HepG2 (cell line): Measurements from ENCODE around the gene SCAMP3. TPM values are rescaled to one million over a fixed set of nuclear protein-coding genes. Genes with fewer than 3 reads are reported as not detected.
A peak's percentile ranks its signal among the peaks of the same experiment; 100 is the strongest.

Experiments
- ARHGAP35 ChIP-seq: sonication (generic); formaldehyde crosslinking; IDR thresholded peaks from 2 replicates; pipeline ENCODE4 v1.9.0; 2022; ENCODE audit warnings: mild to moderate bottlenecking, inconsistent platforms, moderate library complexity, missing genetic modification reagents, borderline replicate concordance
- ARNTL ChIP-seq: sonication (generic); formaldehyde crosslinking; IDR thresholded peaks from 2 replicates; pipeline ENCODE4 v1.4.0; 2020; ENCODE audit warnings: mild to moderate bottlenecking, missing genetic modification reagents
- DNMT1 ChIP-seq: sonication (generic); formaldehyde crosslinking; IDR thresholded peaks from 2 replicates; pipeline ENCODE4 v1.5.1; 2020; ENCODE audit warnings: mild to moderate bottlenecking, missing genetic modification reagents
- HOXA9 ChIP-seq: sonication (generic); formaldehyde crosslinking; IDR thresholded peaks from 2 replicates; pipeline ENCODE4 v1.8.1; 2022; ENCODE audit warnings: missing genetic modification reagents, mild to moderate bottlenecking, moderate library complexity, borderline replicate concordance
- ISX ChIP-seq: sonication (generic); formaldehyde crosslinking; conservative IDR thresholded peaks from 2 replicates; pipeline ENCODE4 v1.5.0; 2020; ENCODE audit warnings: missing genetic modification reagents
- PHF21A ChIP-seq: sonication (generic); formaldehyde crosslinking; IDR thresholded peaks from 2 replicates; pipeline ENCODE4 v1.5.0; 2020; ENCODE audit warnings: mild to moderate bottlenecking, missing genetic modification reagents
- PTBP1 ChIP-seq: fragments of 200-400 bp; formaldehyde crosslinking; IDR thresholded peaks from 2 replicates; pipeline ENCODE4 v1.6.1; 2018; ENCODE audit warnings: low read length, low read depth; ENCODE audit not compliant: poor library complexity, severe bottlenecking
- SNAI1 ChIP-seq: sonication (generic); formaldehyde crosslinking; IDR thresholded peaks from 2 replicates; pipeline ENCODE4 v1.5.0; 2020; ENCODE audit warnings: mild to moderate bottlenecking, missing genetic modification reagents, borderline replicate concordance
- SP2 ChIP-seq: sonication (generic); formaldehyde crosslinking; IDR thresholded peaks from 2 replicates; pipeline ENCODE4 v1.5.1; 2020; ENCODE audit warnings: mild to moderate bottlenecking, missing genetic modification reagents
- TCF7L2 ChIP-seq: IDR thresholded peaks from 2 replicates; pipeline ENCODE4 v1.6.1; 2011; ENCODE audit warnings: mild to moderate bottlenecking, low read depth, low read length, moderate library complexity
- TERF1 ChIP-seq: sonication (generic); formaldehyde crosslinking; IDR thresholded peaks from 2 replicates; pipeline ENCODE4 v1.8.0; 2022; ENCODE audit warnings: mild to moderate bottlenecking, missing genetic modification reagents, moderate library complexity
- TRIM22 ChIP-seq: fragments of 450-650 bp; IDR thresholded peaks from 2 replicates; pipeline ENCODE4 v1.6.1; 2017
- ZNF326 ChIP-seq: sonication (generic); formaldehyde crosslinking; IDR thresholded peaks from 2 replicates; pipeline ENCODE4 v1.4.0; 2020; ENCODE audit warnings: missing genetic modification reagents, borderline replicate concordance
- ZNF331 ChIP-seq: sonication (generic); formaldehyde crosslinking; IDR thresholded peaks from 2 replicates; pipeline ENCODE4 v1.4.0; 2020; ENCODE audit warnings: missing genetic modification reagents
- ZNF430 ChIP-seq: sonication (generic); formaldehyde crosslinking; IDR thresholded peaks from 2 replicates; pipeline ENCODE4 v1.9.0; 2021; ENCODE audit warnings: mild to moderate bottlenecking, missing genetic modification reagents
- ZNF556 ChIP-seq: sonication (generic); formaldehyde crosslinking; IDR thresholded peaks from 2 replicates; pipeline ENCODE4 v1.4.0; 2020; ENCODE audit warnings: mild to moderate bottlenecking, missing genetic modification reagents, borderline replicate concordance
- ZNF557 ChIP-seq: sonication (generic); formaldehyde crosslinking; IDR thresholded peaks from 2 replicates; pipeline ENCODE4 v1.4.0; 2020; ENCODE audit warnings: missing genetic modification reagents
- ZNF720 ChIP-seq: sonication (generic); formaldehyde crosslinking; IDR thresholded peaks from 2 replicates; pipeline ENCODE4 v1.4.0; 2020; ENCODE audit warnings: missing genetic modification reagents
- ZNF747 ChIP-seq: sonication (generic); formaldehyde crosslinking; IDR thresholded peaks from 2 replicates; pipeline ENCODE4 v1.8.1; 2023; ENCODE audit warnings: missing genetic modification reagents, mild to moderate bottlenecking, borderline replicate concordance
- polyA plus RNA-seq, 8 experiments: library from polyadenylated mRNA; depleted of rRNA in 3 of 8; stranded (reverse) in 7 of 8; unstranded in 1 of 8; fragments of >200 nt; fragmentation: Illumina TruSeq in 4 of 8; extraction: Trizol in 4 of 8; gene quantifications; 2 replicates each; pipeline versions ENCODE4 v1.2.1 to v1.2.3, GENCODE V29; 2011 to 2016; ENCODE audit warnings: low read depth in 4 of 8, missing spikeins in 1 of 8, mixed read lengths in 1 of 8; ENCODE audit not compliant: insufficient read depth in 1 of 8
- total RNA-seq, 5 experiments: library from RNA; depleted of rRNA; stranded (reverse); fragments of >200 nt; fragmentation: Illumina TruSeq; extraction: Trizol; gene quantifications; 2 replicates each; pipeline ENCODE4 v1.2.3, GENCODE V29; 2016; ENCODE audit warnings: low read depth in 1 of 5
- TF ChIP-seq, protein P1 (sequence below): sonication (generic); formaldehyde crosslinking; IDR thresholded peaks from 2 replicates; pipeline ENCODE4 v1.8.0; 2023; ENCODE audit warnings: mild to moderate bottlenecking, missing genetic modification reagents
- TF ChIP-seq, protein P2 (sequence below): sonication (generic); formaldehyde crosslinking; IDR thresholded peaks from 2 replicates; pipeline ENCODE4 v1.4.0; 2020; ENCODE audit warnings: missing genetic modification reagents, mild to moderate bottlenecking, borderline replicate concordance
- TF ChIP-seq, protein P3 (sequence below): sonication (generic); formaldehyde crosslinking; IDR thresholded peaks from 2 replicates; pipeline ENCODE4 v1.5.0; 2020; ENCODE audit warnings: mild to moderate bottlenecking, low read depth, missing genetic modification reagents, borderline replicate concordance

Gene SCAMP3
- total and polyA plus RNA-seq, 2 of the 13 experiments (the other 11 are each of a cell fraction or from before 2014, with no cell fraction given), result 46.8 to 83.3 TPM

GRCh38 chr1:155308493-155309422, 46.6 kb upstream of the SCAMP3 start, which contains the start of gene FDPS (continued):
- TF ChIP-seq, protein P1, sequence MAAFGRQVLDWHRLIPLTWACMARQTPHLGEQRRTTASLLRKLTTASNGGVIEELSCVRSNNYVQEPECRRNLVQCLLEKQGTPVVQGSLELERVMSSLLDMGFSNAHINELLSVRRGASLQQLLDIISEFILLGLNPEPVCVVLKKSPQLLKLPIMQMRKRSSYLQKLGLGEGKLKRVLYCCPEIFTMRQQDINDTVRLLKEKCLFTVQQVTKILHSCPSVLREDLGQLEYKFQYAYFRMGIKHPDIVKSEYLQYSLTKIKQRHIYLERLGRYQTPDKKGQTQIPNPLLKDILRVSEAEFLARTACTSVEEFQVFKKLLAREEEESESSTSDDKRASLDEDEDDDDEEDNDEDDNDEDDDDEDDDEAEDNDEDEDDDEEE (CRISPR knock-in tag), result no peak; the same call in 1 of the 2 replicates
- TF ChIP-seq DNMT1 (CRISPR knock-in tag), result no peak
- TF ChIP-seq, protein P2, sequence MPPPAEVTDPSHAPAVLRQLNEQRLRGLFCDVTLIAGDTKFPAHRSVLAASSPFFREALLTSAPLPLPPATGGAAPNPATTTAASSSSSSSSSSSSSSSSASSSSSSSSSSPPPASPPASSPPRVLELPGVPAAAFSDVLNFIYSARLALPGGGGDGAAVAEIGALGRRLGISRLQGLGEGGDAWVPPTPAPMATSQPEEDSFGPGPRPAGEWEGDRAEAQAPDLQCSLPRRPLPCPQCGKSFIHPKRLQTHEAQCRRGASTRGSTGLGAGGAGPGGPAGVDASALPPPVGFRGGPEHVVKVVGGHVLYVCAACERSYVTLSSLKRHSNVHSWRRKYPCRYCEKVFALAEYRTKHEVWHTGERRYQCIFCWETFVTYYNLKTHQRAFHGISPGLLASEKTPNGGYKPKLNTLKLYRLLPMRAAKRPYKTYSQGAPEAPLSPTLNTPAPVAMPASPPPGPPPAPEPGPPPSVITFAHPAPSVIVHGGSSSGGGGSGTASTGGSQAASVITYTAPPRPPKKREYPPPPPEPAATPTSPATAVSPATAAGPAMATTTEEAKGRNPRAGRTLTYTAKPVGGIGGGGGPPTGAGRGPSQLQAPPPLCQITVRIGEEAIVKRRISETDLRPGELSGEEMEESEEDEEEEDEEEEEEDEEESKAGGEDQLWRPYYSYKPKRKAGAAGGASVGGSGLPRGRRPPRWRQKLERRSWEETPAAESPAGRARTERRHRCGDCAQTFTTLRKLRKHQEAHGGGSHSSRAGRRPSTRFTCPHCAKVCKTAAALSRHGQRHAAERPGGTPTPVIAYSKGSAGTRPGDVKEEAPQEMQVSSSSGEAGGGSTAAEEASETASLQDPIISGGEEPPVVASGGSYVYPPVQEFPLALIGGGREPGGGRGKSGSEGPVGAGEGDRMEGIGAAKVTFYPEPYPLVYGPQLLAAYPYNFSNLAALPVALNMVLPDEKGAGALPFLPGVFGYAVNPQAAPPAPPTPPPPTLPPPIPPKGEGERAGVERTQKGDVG (CRISPR knock-in tag), result no peak
- TF ChIP-seq SP2, result peak; percentile 77
- TF ChIP-seq ZNF430, result peak; percentile 52; the same call in 1 of the 2 replicates
- no peak for TF ChIP-seq TCF7L2
- TF ChIP-seq PHF21A (CRISPR knock-in tag), result peak; percentile 77
- no peak for TF ChIP-seq SNAI1 (CRISPR knock-in tag)
- no peak; the same call in 1 of the 2 replicates for TF ChIP-seq ZNF556 (CRISPR knock-in tag)
- TF ChIP-seq, protein P3, sequence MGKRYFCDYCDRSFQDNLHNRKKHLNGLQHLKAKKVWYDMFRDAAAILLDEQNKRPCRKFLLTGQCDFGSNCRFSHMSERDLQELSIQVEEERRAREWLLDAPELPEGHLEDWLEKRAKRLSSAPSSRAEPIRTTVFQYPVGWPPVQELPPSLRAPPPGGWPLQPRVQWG (CRISPR knock-in tag), result no peak
- no peak for TF ChIP-seq ARHGAP35 (CRISPR knock-in tag)
- TF ChIP-seq PTBP1, result no peak
- peak; percentile 46; the same call in 1 of the 2 replicates for TF ChIP-seq ARNTL (CRISPR knock-in tag)
- peak; percentile 58; the same call in 1 of the 2 replicates for TF ChIP-seq ZNF747 (CRISPR knock-in tag)
- TF ChIP-seq ZNF331, result peak; percentile 8; the same call in 1 of the 2 replicates
- TF ChIP-seq ZNF557 (CRISPR knock-in tag), result 0 out of 2 replicates have a peak, but pooled peaks have one; percentile 67
- TF ChIP-seq HOXA9 (CRISPR knock-in tag), result no peak
- no peak for TF ChIP-seq ZNF326 (CRISPR knock-in tag)
- TF ChIP-seq ZNF720 (CRISPR knock-in tag), result no peak
- TF ChIP-seq TERF1 (CRISPR knock-in tag), result no peak
- TF ChIP-seq TRIM22, result no peak
- TF ChIP-seq ISX (CRISPR knock-in tag), result no peak
